Hepatocyte (in vitro differentiated cells): ENCODE data around the gene WDR17. TPM values are rescaled to one million over a fixed set of nuclear protein-coding genes. Genes with fewer than 3 reads are reported as not detected.

Experiments
- DNase-seq: peaks from one replicate; pipeline ENCODE4 v3.0.0-alpha.2; 2016; ENCODE audit warnings: low spot score
- H2AFZ ChIP-seq: fragments of 200-600 bp; sonication (generic); 2 replicates; pipeline ENCODE4 v1.6.0; 2016; ENCODE audit warnings: antibody characterized with exemption, mild to moderate bottlenecking
- H3K27ac ChIP-seq: fragments of 200-600 bp; sonication (generic); 2 replicates; pipeline ENCODE4 v1.5.1; 2016; ENCODE audit warnings: mild to moderate bottlenecking
- H3K27me3 ChIP-seq: fragments of 200-600 bp; sonication (generic); 2 replicates; pipeline ENCODE4 v1.6.1; 2016
- H3K36me3 ChIP-seq: fragments of 200-600 bp; sonication (generic); replicated peaks from 2 replicates; pipeline ENCODE4 v1.5.1; 2016; ENCODE audit warnings: low read depth; ENCODE audit not compliant: insufficient read depth
- H3K4me1 ChIP-seq: fragments of 200-600 bp; sonication (generic); 2 replicates; pipeline ENCODE4 v1.5.1; 2016; ENCODE audit warnings: mild to moderate bottlenecking, moderate library complexity; ENCODE audit not compliant: insufficient read depth
- H3K4me2 ChIP-seq: fragments of 200-600 bp; sonication (generic); 2 replicates; pipeline ENCODE4 v1.6.0; 2016
- H3K4me3 ChIP-seq: fragments of 200-600 bp; sonication (generic); 2 replicates; pipeline ENCODE4 v1.5.1; 2016; ENCODE audit warnings: mild to moderate bottlenecking
- H3K79me2 ChIP-seq: fragments of 200-600 bp; sonication (generic); 2 replicates; pipeline ENCODE4 v1.6.0; 2017; ENCODE audit warnings: mild to moderate bottlenecking
- H3K9me2 ChIP-seq: fragments of 200-600 bp; sonication (generic); replicated peaks from 2 replicates; pipeline ENCODE4 v1.6.0; 2017; ENCODE audit warnings: mild to moderate bottlenecking; ENCODE audit not compliant: insufficient read depth
- H3K9me3 ChIP-seq: fragments of 200-600 bp; sonication (generic); 2 replicates; pipeline ENCODE4 v1.5.1; 2016; ENCODE audit warnings: low read depth, mild to moderate bottlenecking
- H4K20me1 ChIP-seq: fragments of 200-600 bp; sonication (generic); 2 replicates; pipeline ENCODE4 v1.6.0; 2016; ENCODE audit warnings: mild to moderate bottlenecking; ENCODE audit not compliant: insufficient read depth, poor library complexity, severe bottlenecking
- EZH2 ChIP-seq: fragments of 200-600 bp; sonication (generic); IDR thresholded peaks from 2 replicates; pipeline ENCODE4 v1.6.1; 2016; ENCODE audit warnings: antibody characterized with exemption, mild to moderate bottlenecking, borderline replicate concordance
- EZH2phosphoT487 ChIP-seq: fragments of 200-600 bp; sonication (generic); IDR thresholded peaks from one replicate; pipeline ENCODE4 v1.6.1; 2018; ENCODE audit warnings: antibody characterized with exemption, mild to moderate bottlenecking, low read depth, moderate library complexity; ENCODE audit not compliant: unreplicated experiment, severe bottlenecking
- WGBS: methylation state at CpG from one replicate; pipeline ENCODE4 v1.1.6; 2016; ENCODE audit warnings: low lambda C conversion rate; ENCODE audit errors: missing lambda C conversion rate; 5-methylcytosine and 5-hydroxymethylcytosine counted together
- polyA plus RNA-seq: library from polyadenylated mRNA; unstranded; fragments of >200 nt; fragmentation: Nextera tagmentation; extraction: Ambion mirVana; gene quantifications from 2 replicates; pipeline ENCODE4 v1.2.1, GENCODE V29; 2016
- total RNA-seq: library from RNA; depleted of rRNA; stranded (reverse); fragments of >200 nt; gene quantifications from 2 replicates; pipeline ENCODE4 v1.2.3, GENCODE V29; 2014
- TF ChIP-seq, protein P1 (sequence below): fragments of 200-600 bp; sonication (generic); IDR thresholded peaks from 2 replicates; pipeline ENCODE4 v1.5.1; 2016; ENCODE audit warnings: antibody characterized with exemption, mild to moderate bottlenecking; ENCODE audit not compliant: poor library complexity

The WDR17 gene
- total and polyA plus RNA-seq, 2 experiments from 2014 or later, result 0.63 to 1.1 TPM

DNA sequence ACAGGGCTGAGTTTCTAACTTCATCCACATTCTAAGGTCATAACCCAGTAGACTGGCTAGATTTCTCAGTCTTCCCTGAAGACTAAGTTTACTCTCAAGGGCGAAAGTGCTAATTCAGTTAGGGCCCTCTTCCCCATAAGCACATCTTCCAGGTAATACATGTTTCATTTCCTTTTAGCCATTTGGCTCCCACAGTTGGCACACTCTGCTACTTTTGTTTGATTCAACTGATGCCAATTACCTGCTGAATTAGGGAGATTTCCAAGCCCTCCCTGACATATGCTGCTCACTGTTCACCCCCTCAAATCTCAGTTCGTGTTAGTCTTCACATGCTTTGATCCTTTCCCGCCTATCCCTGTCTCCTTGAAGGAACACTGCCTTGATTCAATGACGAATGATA is 17.0 kb upstream of the WDR17 start:
- 79% methylated on average over 4 of the region's 4 CpGs for WGBS
- no peak overlapping the region for H3K4me2 ChIP-seq
- H3K27ac ChIP-seq, result no peak overlapping the region
- H3K9me3 ChIP-seq, result no peaks in the 10 kb centered on the region
- no peaks in the 10 kb centered on the region for H3K79me2 ChIP-seq
- no peak overlapping the region for H3K4me3 ChIP-seq
- H3K36me3 ChIP-seq, result no peaks in the 10 kb centered on the region
- no peaks in the 10 kb centered on the region for H3K27me3 ChIP-seq
- H3K9me2 ChIP-seq, result no peaks in the 10 kb centered on the region
- H2AFZ ChIP-seq, result no peak overlapping the region
- DNase-seq, result no peak
- no peaks in the 10 kb centered on the region for H4K20me1 ChIP-seq
- TF ChIP-seq, protein P1, sequence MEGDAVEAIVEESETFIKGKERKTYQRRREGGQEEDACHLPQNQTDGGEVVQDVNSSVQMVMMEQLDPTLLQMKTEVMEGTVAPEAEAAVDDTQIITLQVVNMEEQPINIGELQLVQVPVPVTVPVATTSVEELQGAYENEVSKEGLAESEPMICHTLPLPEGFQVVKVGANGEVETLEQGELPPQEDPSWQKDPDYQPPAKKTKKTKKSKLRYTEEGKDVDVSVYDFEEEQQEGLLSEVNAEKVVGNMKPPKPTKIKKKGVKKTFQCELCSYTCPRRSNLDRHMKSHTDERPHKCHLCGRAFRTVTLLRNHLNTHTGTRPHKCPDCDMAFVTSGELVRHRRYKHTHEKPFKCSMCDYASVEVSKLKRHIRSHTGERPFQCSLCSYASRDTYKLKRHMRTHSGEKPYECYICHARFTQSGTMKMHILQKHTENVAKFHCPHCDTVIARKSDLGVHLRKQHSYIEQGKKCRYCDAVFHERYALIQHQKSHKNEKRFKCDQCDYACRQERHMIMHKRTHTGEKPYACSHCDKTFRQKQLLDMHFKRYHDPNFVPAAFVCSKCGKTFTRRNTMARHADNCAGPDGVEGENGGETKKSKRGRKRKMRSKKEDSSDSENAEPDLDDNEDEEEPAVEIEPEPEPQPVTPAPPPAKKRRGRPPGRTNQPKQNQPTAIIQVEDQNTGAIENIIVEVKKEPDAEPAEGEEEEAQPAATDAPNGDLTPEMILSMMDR, result no peak
- TF ChIP-seq EZH2 (no peak), EZH2phosphoT487 (no peak)
- H3K4me1 ChIP-seq, result no peaks in the 10 kb centered on the region

DNA sequence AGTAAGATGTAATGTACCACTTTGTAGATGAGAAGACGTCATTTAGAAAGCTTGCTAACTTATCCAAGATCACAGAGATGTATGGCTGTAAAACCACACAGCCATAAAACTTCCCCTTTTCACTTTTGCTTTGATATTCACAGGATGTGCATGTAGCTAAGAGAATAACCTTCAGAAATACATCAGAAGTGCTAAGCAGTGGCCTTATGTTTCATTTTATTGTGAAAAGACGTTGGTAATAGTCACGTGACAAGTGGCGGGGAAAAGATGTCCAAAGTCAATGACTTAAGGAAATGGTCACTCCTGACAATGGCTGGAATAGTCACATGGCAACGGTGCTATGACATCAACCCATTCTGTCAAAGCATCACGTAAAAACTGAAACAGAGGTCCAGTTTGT is 12.9 kb upstream of the WDR17 start:
- TF ChIP-seq EZH2phosphoT487 (no peak), EZH2 (no peak)
- TF ChIP-seq, protein P1, result no peak
- no peaks in the 10 kb centered on the region for H3K27me3 ChIP-seq
- no peak overlapping the region for H3K4me2 ChIP-seq
- H4K20me1 ChIP-seq, result no peaks in the 10 kb centered on the region
- H3K9me2 ChIP-seq, result no peaks in the 10 kb centered on the region
- H3K9me3 ChIP-seq, result no peaks in the 10 kb centered on the region
- 77% methylated on average over 6 of the region's 6 CpGs for WGBS
- DNase-seq, result no peak
- no peaks in the 10 kb centered on the region for H3K79me2 ChIP-seq
- H3K36me3 ChIP-seq, result no peaks in the 10 kb centered on the region
- no peak overlapping the region for H3K27ac ChIP-seq
- H3K4me3 ChIP-seq, result no peak overlapping the region
- H3K4me1 ChIP-seq, result no peaks in the 10 kb centered on the region
- no peak overlapping the region for H2AFZ ChIP-seq

DNA sequence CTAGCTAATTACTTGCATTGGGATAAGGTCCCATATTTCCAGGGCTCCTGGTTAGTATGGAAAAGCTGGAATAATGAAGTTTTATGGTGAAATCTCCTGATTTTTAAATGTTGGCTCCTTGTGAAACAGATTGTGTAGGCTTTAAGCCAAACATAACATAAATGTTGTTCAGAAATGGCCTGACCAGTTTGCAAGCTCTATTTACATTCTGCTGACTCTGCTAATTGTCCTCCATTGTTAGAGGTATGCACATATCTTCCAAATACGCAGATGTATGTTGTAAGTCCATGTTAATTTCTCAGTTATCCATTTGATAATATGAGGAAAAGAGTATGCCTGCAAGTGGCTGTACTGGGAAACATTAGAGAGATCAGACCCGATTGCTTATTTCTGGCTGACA is 11.9 kb upstream of the WDR17 start:
- no peaks in the 10 kb centered on the region for H3K27me3 ChIP-seq
- H3K4me3 ChIP-seq, result no peak overlapping the region
- H3K36me3 ChIP-seq, result no peaks in the 10 kb centered on the region
- 66% methylated on average over 2 of the region's 2 CpGs for WGBS
- H2AFZ ChIP-seq, result no peak overlapping the region
- H4K20me1 ChIP-seq, result no peaks in the 10 kb centered on the region
- no peaks in the 10 kb centered on the region for H3K9me3 ChIP-seq
- no peaks in the 10 kb centered on the region for H3K79me2 ChIP-seq
- DNase-seq, result no peak
- H3K9me2 ChIP-seq, result no peaks in the 10 kb centered on the region
- H3K4me1 ChIP-seq, result no peaks in the 10 kb centered on the region
- TF ChIP-seq EZH2phosphoT487 (no peak), EZH2 (no peak)
- TF ChIP-seq, protein P1, result no peak
- H3K27ac ChIP-seq, result no peak overlapping the region
- no peak overlapping the region for H3K4me2 ChIP-seq

- no peak for TF ChIP-seq EZH2phosphoT487
- TF ChIP-seq, protein P1, result peak; percentile 40
- no peaks in the 10 kb centered on the region for H3K4me1 ChIP-seq
- no peak overlapping the region for H3K4me2 ChIP-seq
- no peaks in the 10 kb centered on the region for H3K9me3 ChIP-seq
- H3K27me3 ChIP-seq, result no peaks in the 10 kb centered on the region
- H3K4me3 ChIP-seq, result no peak overlapping the region
- no peaks in the 10 kb centered on the region for H4K20me1 ChIP-seq
- no peak overlapping the region for H3K27ac ChIP-seq
- no peak for DNase-seq
- H2AFZ ChIP-seq, result no peak overlapping the region
- no peaks in the 10 kb centered on the region for H3K36me3 ChIP-seq
- H3K9me2 ChIP-seq, result no peaks in the 10 kb centered on the region
- 35% methylated on average over 2 of the region's 2 CpGs for WGBS
- no peaks in the 10 kb centered on the region for H3K79me2 ChIP-seq
These were observed 10.7 kb upstream of the WDR17 start for GRCh38 chr4:176054942-176055341.
